AG04449 (cell line): ENCODE results near the gene CST8.

Source experiments
- CTCF ChIA-PET: fragments of 350-600 bp; formaldehyde crosslinking; extraction: SDS; loops from one replicate; lab custom pipeline; 2021; ENCODE audit warnings: antibody characterized with exemption; lab: Yijun Ruan, JAX
- POLR2A ChIA-PET: fragments of 400-600, 350-600 bp; formaldehyde crosslinking; extraction: SDS; loops from one replicate; lab custom pipeline; 2020; ENCODE audit warnings: antibody characterized with exemption, inconsistent platforms; lab: Yijun Ruan, JAX
- DNase-seq: peaks from one replicate; pipeline ENCODE4 v3.0.0-alpha.2; 2010; ENCODE audit warnings: low read depth, low spot score
- H3K4me3 ChIP-seq: 2 replicates; pipeline ENCODE4 v1.5.1; 2011; ENCODE audit warnings: low read depth, mild to moderate bottlenecking, control low read depth, low read length
- TF ChIP-seq, protein P1 (sequence below): IDR thresholded peaks from one replicate; pipeline ENCODE4 v1.5.1; 2011; ENCODE audit warnings: mild to moderate bottlenecking, moderate library complexity, low read length, control low read depth, inconsistent platforms; ENCODE audit not compliant: insufficient read depth; ENCODE audit errors: missing control alignments

The CST8 gene

DNA sequence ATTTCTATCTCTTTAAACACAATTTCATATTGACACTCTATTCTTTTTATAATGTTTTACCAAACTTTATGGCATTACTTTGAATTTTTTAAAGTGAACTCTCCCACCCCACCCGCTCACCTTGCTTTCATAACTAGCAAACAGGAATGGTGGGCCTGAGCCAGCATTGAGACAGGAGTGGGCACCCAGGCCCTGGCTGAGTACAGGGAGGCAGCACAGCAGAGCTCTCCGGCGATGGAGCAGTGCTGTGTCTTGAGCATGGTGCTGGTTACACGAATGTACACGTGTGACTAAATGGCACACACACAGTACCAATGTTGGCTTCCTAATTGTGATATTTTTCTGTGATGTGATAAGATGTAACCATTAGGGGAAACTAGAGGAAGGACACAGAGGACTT lies 42.8 kb upstream of the CST8 start:
- ChIA-PET CTCF (interaction anchor here (10.3 kb wide), 1 partner anchor 159 kb away, joined by 195 read pairs; the partner anchor contains the start of gene CST9), POLR2A (no interaction called here)
- H3K4me3 ChIP-seq, result no peak overlapping the region
- TF ChIP-seq, protein P1, sequence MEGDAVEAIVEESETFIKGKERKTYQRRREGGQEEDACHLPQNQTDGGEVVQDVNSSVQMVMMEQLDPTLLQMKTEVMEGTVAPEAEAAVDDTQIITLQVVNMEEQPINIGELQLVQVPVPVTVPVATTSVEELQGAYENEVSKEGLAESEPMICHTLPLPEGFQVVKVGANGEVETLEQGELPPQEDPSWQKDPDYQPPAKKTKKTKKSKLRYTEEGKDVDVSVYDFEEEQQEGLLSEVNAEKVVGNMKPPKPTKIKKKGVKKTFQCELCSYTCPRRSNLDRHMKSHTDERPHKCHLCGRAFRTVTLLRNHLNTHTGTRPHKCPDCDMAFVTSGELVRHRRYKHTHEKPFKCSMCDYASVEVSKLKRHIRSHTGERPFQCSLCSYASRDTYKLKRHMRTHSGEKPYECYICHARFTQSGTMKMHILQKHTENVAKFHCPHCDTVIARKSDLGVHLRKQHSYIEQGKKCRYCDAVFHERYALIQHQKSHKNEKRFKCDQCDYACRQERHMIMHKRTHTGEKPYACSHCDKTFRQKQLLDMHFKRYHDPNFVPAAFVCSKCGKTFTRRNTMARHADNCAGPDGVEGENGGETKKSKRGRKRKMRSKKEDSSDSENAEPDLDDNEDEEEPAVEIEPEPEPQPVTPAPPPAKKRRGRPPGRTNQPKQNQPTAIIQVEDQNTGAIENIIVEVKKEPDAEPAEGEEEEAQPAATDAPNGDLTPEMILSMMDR, result no peak
- DNase-seq, result no peak

GRCh38 chr20:23449421-23449820 lies 41.5 kb upstream of the CST8 start:
- CTCF ChIA-PET, result interaction anchor here (1.4 kb wide), 1 partner anchor 157 kb away, joined by 3 read pairs; no protein-coding TSS in a partner anchor
- TF ChIP-seq, protein P1, result no peak
- no peak for DNase-seq
- no peak overlapping the region for H3K4me3 ChIP-seq
- POLR2A ChIA-PET, result no interaction called here

DNA sequence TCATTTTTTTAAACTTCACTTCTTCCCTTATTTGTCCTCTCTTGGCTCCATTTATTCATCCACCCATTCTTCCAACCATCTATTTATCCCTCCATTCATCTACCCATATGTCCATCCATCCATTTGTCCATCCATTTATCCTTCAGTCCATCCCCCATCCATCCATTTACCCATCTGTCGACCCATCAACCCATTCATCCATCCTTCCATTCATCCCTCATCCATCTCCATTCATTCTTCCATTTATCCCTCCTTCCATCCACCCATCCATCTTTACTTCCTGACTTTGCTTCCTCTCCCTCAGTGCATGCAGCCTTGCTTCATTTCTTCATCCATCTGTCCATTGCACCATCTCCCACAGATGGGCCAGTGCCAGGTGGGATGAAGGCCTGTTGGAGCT lies 40.0 kb upstream of the CST8 start:
- ChIA-PET POLR2A (no interaction called here), CTCF (no interaction called here)
- TF ChIP-seq, protein P1, result no peak
- H3K4me3 ChIP-seq, result no peak overlapping the region
- no peak for DNase-seq

DNA sequence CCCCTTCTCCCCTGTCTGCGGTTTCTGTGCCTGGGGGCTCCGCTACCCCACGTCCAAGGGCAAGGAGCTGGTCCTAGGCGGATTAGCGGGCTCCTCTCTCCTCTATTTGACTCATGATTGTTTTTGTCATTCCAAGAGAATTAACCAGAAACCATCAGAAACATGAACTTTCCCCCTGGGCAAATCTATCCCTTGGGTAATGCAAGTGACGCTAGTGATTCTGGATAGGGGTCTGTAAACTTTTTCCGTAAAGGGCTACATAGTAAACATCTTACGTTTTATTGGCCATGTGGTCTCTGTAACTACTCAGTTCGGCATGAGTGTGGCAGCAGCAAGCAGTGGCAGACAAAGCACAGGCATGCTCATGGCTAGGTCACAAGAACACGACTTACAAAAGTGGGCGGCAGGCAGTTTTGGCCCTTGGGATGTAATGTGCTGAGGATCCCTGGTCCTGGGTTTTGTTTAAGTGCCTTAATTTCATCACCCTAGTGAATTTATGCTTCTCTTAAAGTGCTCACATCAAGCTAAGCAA lies 38.9 kb upstream of the CST8 start:
- TF ChIP-seq, protein P1, result no peak
- DNase-seq, result no peak
- H3K4me3 ChIP-seq, result no peak overlapping the region
- POLR2A ChIA-PET, result no interaction called here
- CTCF ChIA-PET, result interaction anchor here (0.8 to 2.1 kb wide), 2 partner anchors 9 to 175 kb away, joined by 3 to 8 read pairs; no protein-coding TSS in a partner anchor

DNA sequence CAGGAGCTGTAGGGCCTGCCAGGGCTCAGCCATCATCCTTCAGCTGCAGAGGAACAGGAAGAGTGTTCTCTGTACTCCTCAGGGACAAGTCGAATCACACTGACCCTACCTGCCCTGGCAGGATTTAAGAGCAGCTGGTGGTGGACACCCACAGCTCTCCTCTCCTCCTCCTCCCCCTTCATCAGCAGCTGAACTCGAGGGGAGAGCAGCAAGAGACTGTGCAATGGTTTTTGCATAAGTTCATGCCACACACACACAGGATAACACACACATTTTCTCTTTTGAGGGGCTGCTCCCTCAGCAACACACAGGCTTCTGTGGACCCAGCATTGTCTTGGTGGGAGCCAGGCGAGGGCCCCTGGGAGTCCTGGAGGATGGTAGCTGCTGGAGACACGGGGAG lies 38.1 kb upstream of the CST8 start, which contains the start of gene CST11:
TSS of gene CST11 (minus strand) at position 101 of the 400 bp plus-strand sequence. CDS start at position 36, 65 bp downstream.
- no peak for DNase-seq
- POLR2A ChIA-PET, result no interaction called here
- H3K4me3 ChIP-seq, result no peak within 1 kb of the TSS
- TF ChIP-seq, protein P1, result no peak
- CTCF ChIA-PET, result interaction anchor here (2.1 kb wide), 1 partner anchor 10 kb away, joined by 8 read pairs; no protein-coding TSS in a partner anchor

DNA sequence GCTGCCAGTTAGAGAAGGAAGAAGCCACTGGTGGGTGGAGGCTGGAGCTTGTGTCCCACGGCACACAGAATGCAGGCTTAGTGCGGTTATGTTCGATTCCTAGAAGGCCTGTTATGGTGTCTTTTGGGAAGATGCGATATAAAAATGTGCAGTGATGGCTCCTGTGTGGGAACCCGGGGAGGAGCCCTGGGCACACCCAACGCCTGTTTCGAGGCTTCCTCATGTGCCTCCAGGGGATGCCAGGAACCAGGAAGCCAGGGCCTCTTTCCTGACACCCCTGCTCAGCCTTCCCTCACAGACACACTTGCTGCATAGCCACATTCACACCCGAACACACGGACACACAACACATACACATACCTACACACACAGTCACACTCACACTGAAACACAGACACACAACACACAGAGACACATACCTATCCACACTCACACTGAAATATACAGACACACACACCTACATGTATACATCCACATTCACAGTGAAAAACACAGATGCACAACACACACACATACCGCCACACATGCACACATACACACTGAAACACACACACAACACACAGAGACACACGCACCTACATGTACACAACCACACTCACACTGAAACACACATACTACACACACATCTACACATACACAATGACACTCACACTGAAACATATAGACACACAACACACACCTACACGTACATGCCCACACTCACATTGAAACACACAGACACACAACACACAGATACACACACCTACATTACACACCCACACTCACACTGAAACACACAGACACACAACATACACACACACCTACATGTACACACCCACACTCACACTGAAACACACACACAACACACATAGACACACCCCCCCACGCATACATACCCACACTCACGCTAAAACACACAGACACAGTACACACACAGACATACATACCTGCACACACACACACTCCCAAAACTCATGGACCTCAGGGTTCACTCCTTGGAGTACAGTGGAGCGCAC lies 37.1 kb upstream of the CST8 start:
- DNase-seq, result no peak
- CTCF ChIA-PET, result interaction anchor here (2.1 kb wide), 1 partner anchor 11 kb away, joined by 8 read pairs; no protein-coding TSS in a partner anchor
- no peak overlapping the region for H3K4me3 ChIP-seq
- POLR2A ChIA-PET, result no interaction called here
- TF ChIP-seq, protein P1, result no peak
